ENCODE results near the gene SPEN. TPM values are rescaled to one million over a fixed set of nuclear protein-coding genes. Genes with fewer than 3 reads are reported as not detected.
A peak's percentile ranks its signal among the peaks of the same experiment; 100 is the strongest.

SPEN gene
- total RNA-seq, 1 donor from 2014 or later: 33.5 TPM

- H3K4me1 Mint-ChIP-seq (ENCODE audit: unreplicated experiment): peaks cover 19% of the 10 kb centered on the region
- no peak for DNase-seq (ENCODE audit: low spot score)
- no peaks in the 10 kb centered on the region for H3K9me3 Mint-ChIP-seq (ENCODE audit: unreplicated experiment)
- no peak overlapping the region for H3K4me3 Mint-ChIP-seq (ENCODE audit: unreplicated experiment)
- H3K36me3 Mint-ChIP-seq (ENCODE audit: low read depth, unreplicated experiment): peaks cover 5% of the 10 kb centered on the region
- no peak for TF ChIP-seq CTCF (IDR thresholded peaks at IDR 0.05; ENCODE audit: unreplicated experiment)
- peaks cover 9% of the 10 kb centered on the region for H3K27me3 Mint-ChIP-seq (ENCODE audit: unreplicated experiment)
- H3K27ac Mint-ChIP-seq (ENCODE audit: unreplicated experiment): no peak overlapping the region
These were observed 17.2 kb upstream of the SPEN start for GRCh38 chr1:15830258-15830657.

DNA sequence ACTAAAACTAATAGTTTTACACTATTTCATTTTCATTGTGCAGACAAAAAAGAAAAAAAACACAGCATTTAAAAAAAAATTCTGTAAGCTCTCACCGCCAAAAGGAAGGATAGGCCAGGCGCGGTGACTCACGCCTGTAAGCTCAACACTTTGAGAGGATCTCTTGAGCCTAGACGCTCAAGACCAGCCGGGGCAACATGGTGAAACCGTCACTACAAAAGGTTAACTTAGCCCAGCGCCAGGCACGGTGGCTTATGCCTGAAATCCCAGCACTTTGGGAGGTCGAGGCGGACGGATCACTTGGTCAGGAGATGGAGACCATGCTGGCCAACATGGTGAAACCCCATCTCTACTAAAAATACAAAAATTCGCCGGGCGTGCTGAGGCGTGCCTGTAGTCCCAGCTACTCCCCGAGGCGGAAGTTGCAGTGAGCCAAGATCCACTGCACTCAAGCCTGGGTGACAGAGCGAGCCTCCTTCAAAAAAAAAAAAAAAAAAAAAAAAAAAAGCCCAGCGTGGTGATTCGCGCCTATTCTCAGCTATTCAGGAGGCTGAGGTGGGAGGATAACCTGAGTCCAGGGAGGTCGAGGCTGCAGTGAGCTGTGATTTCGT is 14.3 kb upstream of the SPEN start:
- Mint-ChIP-seq H3K27ac (ENCODE audit: unreplicated experiment) (no peak overlapping the region), H3K27me3 (ENCODE audit: unreplicated experiment) (peaks cover 15% of the 10 kb centered on the region), H3K36me3 (ENCODE audit: low read depth, unreplicated experiment) (peaks cover 5% of the 10 kb centered on the region), H3K9me3 (ENCODE audit: unreplicated experiment) (no peaks in the 10 kb centered on the region), H3K4me1 (ENCODE audit: unreplicated experiment) (peaks cover 16% of the 10 kb centered on the region), H3K4me3 (ENCODE audit: unreplicated experiment) (no peak overlapping the region)
- DNase-seq (ENCODE audit: low spot score): no peak
- TF ChIP-seq CTCF (IDR thresholded peaks at IDR 0.05; ENCODE audit: unreplicated experiment): no peak

DNA sequence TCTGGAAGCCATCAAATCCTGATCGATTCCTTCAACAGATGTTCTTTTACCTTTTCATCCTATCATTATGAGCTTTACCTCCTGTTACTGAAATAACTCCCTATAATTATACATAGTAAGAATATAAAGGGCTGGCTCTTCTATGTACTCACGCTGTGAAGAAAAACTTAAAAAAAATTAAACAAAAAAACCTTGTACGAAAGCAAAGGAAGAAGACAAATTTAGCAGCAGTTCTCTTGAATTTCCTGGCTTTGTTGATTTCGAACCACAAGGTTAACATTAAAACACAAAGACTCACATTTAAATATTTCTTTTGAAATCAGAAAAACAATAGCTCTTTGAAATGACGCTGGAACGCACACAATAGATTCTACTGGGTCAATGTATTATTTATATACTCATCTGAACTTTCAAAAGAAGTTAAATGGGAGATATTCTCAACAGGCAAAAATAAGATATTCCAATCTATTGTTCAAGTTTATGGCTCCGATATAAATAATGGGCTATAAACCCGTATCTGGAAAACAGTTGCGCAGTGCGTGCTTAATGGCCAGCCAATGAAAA is 13.6 kb upstream of the SPEN start:
- H3K4me1 Mint-ChIP-seq (ENCODE audit: unreplicated experiment): peaks cover 16% of the 10 kb centered on the region
- peaks cover 15% of the 10 kb centered on the region for H3K27me3 Mint-ChIP-seq (ENCODE audit: unreplicated experiment)
- no peak for TF ChIP-seq CTCF (IDR thresholded peaks at IDR 0.05; ENCODE audit: unreplicated experiment)
- H3K9me3 Mint-ChIP-seq (ENCODE audit: unreplicated experiment): no peaks in the 10 kb centered on the region
- H3K27ac Mint-ChIP-seq (ENCODE audit: unreplicated experiment): peak overlapping the region; percentile 97
- H3K4me3 Mint-ChIP-seq (ENCODE audit: unreplicated experiment): peak overlapping the region; percentile 95
- H3K36me3 Mint-ChIP-seq (ENCODE audit: low read depth, unreplicated experiment): peaks cover 5% of the 10 kb centered on the region
- DNase-seq (ENCODE audit: low spot score): no peak

GRCh38 chr1:15834406-15835204 is 12.9 kb upstream of the SPEN start:
- H3K27me3 Mint-ChIP-seq (ENCODE audit: unreplicated experiment): peaks cover 15% of the 10 kb centered on the region
- H3K36me3 Mint-ChIP-seq (ENCODE audit: low read depth, unreplicated experiment): peaks cover 5% of the 10 kb centered on the region
- H3K9me3 Mint-ChIP-seq (ENCODE audit: unreplicated experiment): no peaks in the 10 kb centered on the region
- peak overlapping the region; percentile 95 for H3K4me3 Mint-ChIP-seq (ENCODE audit: unreplicated experiment)
- TF ChIP-seq CTCF (IDR thresholded peaks at IDR 0.05; ENCODE audit: unreplicated experiment): no peak
- H3K27ac Mint-ChIP-seq (ENCODE audit: unreplicated experiment): peak overlapping the region; percentile 97
- peak; percentile 89 for DNase-seq (ENCODE audit: low spot score)
- peaks cover 16% of the 10 kb centered on the region for H3K4me1 Mint-ChIP-seq (ENCODE audit: unreplicated experiment)
